GM18499 (cell line): Measurements from ENCODE around the gene TRMT1.

Experiments
- ATAC-seq: cut with Tn5 transposase; IDR thresholded peaks from one replicate; pipeline ENCODE4 v1.9.1; 2021; ENCODE audit warnings: moderate number of reproducible peaks; ENCODE audit not compliant: insufficient read depth, unreplicated experiment

TRMT1 gene

DNA sequence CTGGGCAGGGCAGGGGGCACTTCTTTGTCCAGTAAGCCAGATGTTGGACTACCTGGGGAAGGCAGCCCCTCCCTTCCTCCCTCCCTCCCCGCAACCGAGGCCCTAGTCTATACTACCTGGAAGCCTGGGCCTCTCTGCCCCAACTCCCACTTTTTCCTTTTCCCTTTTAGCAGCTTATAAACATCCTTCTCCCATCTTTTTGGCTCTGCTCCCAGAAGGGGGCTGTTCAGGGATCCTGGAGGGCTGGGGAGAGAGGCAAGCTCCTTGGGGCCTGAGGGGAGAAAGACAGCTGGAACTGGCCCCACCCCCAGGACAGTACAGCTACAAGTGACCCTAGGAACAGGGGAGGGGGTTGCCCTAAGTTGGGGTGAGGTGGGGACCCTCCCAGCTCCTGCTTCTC lies 58.8 kb downstream of the TRMT1 start:
- ATAC-seq, result no peak

DNA sequence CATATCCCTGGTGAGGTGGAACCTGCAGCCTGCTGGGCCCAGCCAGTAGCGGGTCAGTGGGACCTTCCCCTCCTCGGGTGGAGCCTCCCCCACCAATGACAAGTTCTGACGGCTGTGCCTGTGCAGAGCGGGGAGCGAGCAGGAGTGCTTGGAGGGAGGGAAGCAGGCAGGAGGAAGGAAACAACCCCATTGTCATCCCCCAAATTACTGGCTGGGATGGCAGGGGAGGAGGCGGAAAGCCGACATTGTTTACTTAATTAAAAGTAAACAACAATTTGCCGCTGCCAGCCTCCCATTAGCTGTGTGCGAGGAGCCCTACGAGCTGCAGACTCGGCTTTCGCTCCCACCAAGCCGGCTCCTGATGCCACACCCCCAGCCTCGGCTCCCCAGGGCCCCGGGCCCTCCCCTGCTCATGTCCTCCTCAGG lies 59.4 kb downstream of the TRMT1 start:
- ATAC-seq, result no peak

DNA sequence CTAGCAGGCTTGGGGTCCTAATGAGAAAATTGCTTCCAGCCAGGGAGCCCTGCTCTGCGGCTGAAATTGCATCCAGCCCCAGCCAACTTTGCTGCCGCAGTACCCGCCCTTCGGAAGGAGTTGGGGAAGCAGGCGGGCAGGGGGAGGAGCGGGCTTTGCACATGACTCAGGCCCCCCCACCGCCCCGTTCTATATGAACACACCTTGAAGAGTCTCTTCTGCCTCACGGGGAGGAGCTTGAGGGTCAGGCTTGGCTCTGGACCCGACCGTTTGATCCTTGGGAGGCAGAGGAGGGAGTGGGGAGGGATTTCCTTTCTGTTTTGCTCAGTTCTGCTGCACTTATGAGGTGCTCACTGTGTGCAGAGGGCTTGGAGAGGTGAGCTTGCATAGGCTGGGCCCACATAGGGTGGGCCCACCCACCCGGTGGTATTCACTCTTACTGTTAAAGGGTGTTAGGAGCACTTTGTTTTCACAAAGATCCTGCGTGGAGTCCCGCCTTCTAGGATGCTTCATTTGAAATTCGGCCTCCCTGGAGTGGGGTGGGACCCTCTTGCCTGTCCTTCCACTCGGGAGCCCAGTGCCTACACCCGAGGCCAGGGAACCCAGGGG lies 60.4 kb downstream of the TRMT1 start:
- no peak for ATAC-seq

DNA sequence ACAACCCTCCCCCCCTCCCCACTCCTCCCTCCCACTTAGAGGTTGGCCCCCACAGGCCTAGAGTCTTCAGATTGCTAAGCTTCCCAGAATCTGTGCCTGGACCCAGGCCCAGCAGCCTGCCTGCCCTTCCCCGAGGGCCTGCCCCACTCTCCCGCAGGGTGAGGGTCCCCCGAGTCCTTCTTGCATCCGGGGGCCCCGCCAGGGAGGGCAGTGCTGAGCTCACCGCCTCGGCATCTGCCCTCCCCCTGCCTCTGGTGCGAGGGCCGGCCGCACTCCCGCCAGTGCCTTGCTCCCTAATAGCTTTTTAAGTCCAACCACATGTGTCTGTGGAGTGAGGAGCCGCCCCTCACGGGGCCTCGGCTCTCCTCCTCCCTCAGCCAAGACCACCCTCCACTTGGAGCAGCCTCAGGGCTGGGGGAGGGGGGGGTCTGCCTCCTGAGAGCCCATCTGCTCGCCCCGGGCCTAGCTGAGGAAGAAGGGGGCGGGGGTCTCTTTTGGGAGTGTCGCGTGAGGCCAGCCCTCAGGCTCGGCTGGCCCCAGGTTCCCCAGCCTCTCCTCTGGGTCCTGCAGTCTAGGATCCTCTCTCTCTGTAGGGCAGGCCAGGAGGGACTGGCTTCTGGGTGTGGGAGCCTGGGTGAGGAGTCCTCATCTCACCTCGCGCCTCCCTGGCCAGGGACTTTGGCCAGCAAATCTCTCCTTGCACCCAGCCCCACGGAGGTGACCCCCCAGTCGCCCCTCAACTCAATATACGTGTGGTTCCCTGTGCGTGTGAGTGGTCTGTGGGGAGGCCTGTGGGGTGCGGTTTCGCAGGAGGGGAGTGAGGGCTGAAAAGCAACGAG lies 61.1 kb downstream of the TRMT1 start:
- ATAC-seq, result no peak
